Measurements from ENCODE around the gene SRSF7. TPM values are rescaled to one million over a fixed set of nuclear protein-coding genes. Genes with fewer than 3 reads are reported as not detected.
"Not testable (repeated sequence)": the region's sequence is repeated elsewhere in the genome, so short reads cannot be mapped to it uniquely, and the experiment has no call there.

The SRSF7 gene
- polyA plus RNA-seq, 4 donors = 235 to 287 (median 243) TPM

DNA sequence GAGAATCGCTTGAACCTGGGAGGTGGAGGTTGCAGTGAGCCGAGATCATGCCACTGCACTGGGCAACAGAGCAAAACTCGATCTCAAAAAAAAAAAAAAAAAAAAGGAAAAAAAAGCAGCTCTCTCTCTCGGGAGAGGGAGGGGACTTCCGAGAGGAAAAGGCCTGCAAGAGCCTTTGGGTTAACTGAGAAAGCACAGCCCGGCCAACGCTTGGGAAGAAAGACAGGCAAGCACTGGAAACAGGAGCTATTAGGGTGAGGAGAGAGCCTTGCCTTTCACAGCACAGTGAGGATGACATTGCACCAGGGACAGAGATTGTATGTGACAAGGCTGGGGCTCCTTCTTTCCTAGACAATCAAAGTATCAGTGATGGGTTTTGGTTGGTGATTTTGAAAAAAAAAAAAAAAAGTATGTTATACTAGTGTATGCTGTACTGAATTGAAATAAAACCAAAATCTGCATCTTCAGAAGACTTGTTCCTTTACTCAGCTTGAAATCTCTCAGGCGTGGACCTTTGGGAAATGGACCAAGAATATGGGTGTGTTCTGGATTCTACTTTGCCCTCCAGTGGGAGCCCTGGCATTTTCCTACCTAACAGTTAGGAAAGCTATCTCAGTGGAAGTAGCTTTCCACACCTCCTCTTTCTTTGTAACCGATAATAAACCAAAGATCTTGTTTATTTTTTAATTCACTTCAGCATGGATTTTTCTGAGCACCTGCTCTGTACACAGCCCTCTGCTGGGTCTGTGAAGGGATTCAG lies 16.7 kb downstream of the SRSF7 start:
- DNase-seq (ENCODE audit: low read depth in 4 of 4, low spot score in 3 of 4) = no peak

GRCh38 chr2:38733300-38733971 lies 17.7 kb downstream of the SRSF7 start:
- no peak for DNase-seq (ENCODE audit: low read depth in 4 of 4, low spot score in 3 of 4)

DNA sequence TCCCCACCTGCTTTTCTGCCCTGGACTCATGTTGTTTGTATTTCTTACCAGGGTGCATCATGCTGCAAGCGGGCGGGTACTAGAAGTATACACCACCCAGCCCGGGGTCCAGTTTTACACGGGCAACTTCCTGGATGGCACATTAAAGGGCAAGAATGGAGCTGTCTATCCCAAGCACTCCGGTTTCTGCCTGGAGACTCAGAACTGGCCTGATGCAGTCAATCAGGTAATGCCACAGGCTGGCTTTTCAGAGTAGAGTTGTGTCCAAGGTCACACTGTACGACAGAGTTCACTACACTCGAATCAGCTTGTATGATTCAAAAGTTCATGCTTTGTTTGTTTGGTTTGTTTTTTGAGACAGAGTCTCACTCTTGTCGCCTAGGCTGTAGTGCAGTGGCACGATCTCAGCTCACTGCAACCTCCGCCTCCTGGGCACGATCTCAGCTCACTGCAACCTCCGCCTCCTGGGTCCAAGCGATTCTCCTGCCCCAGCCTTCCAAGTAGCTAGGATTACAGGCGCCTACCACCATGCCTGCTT lies 19.4 kb downstream of the SRSF7 start:
- no peak for DNase-seq (ENCODE audit: low read depth in 4 of 4, low spot score in 3 of 4)

DNA sequence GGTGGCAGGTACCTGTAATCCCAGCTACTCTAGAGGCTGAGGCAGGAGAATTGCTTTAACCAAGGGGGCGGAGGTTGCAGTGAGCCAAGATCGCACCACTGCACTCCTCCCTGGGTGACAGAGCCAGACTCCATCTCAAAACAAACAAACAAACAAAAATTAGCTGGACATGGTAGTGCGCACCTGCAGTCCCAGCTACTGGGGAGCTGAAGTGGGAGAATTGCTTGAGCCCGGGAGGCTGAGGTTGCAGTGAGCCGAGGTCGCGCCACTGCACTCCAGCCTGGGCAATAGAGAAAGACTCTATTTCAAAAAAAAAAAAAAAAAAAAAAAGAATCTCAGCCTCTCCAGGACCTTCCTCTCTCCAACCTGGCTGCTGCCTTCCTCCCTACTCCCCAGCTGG lies 20.1 kb downstream of the SRSF7 start:
- DNase-seq (ENCODE audit: low read depth in 4 of 4, low spot score in 3 of 4) = no peak

DNA sequence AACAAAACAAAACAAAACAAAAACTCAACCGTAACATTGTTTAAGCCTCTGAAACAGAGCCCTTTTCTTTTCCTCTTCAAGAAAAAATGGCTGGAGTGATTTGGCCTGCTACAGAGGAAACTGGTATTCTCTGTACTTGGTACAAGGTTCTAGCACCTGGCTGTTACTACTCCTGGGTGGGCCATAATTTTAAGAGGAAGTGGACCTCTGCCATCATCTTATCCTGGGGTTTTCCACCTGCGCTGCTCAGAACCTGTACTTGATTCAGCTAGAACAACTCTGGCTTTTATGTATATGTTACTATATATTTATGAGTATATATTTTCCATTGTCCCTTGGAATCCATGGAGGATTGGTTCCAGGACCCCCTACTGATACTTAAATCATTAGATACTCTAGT lies 22.5 kb downstream of the SRSF7 start:
- no peak for DNase-seq (ENCODE audit: low read depth in 4 of 4, low spot score in 3 of 4)

- no peak for DNase-seq (ENCODE audit: low read depth in 4 of 4, low spot score in 3 of 4)
Measured at GRCh38 chr2:38727661-38728060, 23.5 kb downstream of the SRSF7 start.

- DNase-seq (ENCODE audit: low read depth in 4 of 4, low spot score in 3 of 4) = no peak
Measured at GRCh38 chr2:38723173-38723572, 28.0 kb downstream of the SRSF7 start.

GRCh38 chr2:38722271-38723061 lies 28.7 kb downstream of the SRSF7 start:
- no peak for DNase-seq (ENCODE audit: low read depth in 4 of 4, low spot score in 3 of 4)

- DNase-seq (ENCODE audit: low read depth in 4 of 4, low spot score in 3 of 4) = no peak
Measured at GRCh38 chr2:38720613-38721241, 30.4 kb downstream of the SRSF7 start.

- DNase-seq (ENCODE audit: low read depth in 4 of 4, low spot score in 3 of 4) = no peak
Measured at GRCh38 chr2:38719706-38720105, 31.5 kb downstream of the SRSF7 start.

DNA sequence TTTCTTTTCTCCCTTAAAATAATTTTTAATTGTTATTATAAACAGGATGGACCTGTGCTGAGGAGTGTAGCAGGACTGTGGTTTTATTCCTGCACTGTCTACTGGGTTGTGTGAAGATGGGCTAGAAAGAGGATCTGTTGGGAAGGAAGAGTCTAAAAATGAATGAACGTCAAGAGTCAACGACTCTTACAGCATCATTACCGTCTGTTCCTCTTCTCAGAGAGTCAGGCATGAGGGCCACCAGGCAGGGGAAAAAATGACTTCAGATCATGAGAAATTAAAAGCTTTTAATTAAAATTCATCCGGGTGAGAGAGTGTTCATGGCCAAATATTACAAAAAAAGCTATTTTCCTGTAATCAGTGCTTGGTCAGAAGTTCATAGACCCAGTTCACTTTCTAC lies 32.6 kb downstream of the SRSF7 start:
- no peak for DNase-seq (ENCODE audit: low read depth in 4 of 4, low spot score in 3 of 4)

GRCh38 chr2:38716185-38716584 lies 35.0 kb downstream of the SRSF7 start:
- DNase-seq (ENCODE audit: low read depth in 4 of 4, low spot score in 3 of 4) = no peak

- DNase-seq (ENCODE audit: low read depth in 4 of 4, low spot score in 3 of 4) = not testable (repeated sequence)
Measured at GRCh38 chr2:38714941-38715340, 36.2 kb downstream of the SRSF7 start.

GRCh38 chr2:38713338-38713737 lies 37.8 kb downstream of the SRSF7 start:
- no peak for DNase-seq (ENCODE audit: low read depth in 4 of 4, low spot score in 3 of 4)

- DNase-seq (ENCODE audit: low read depth in 4 of 4, low spot score in 3 of 4) = no peak
Measured at GRCh38 chr2:38712871-38713270, 38.3 kb downstream of the SRSF7 start.

GRCh38 chr2:38712413-38712812 lies 38.7 kb downstream of the SRSF7 start:
- DNase-seq (ENCODE audit: low read depth in 4 of 4, low spot score in 3 of 4) = no peak

DNA sequence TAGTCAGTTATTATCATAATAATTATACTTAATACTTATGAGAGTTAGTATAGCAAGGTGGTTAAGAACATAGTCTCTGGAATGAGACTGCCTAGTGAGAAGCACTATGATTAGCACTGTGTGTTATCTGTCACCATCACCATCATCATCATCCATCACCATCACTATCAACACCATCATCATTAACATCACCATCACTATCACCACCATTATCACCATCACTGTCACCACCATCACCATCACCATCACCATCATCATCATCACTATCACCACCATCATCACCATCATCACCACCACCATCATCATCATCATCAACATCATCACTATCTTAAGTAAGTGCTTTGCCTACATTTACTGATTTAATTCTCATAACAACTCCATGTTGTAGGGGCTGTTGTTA lies 39.6 kb downstream of the SRSF7 start:
- DNase-seq (ENCODE audit: low read depth in 4 of 4, low spot score in 3 of 4) = no peak

DNA sequence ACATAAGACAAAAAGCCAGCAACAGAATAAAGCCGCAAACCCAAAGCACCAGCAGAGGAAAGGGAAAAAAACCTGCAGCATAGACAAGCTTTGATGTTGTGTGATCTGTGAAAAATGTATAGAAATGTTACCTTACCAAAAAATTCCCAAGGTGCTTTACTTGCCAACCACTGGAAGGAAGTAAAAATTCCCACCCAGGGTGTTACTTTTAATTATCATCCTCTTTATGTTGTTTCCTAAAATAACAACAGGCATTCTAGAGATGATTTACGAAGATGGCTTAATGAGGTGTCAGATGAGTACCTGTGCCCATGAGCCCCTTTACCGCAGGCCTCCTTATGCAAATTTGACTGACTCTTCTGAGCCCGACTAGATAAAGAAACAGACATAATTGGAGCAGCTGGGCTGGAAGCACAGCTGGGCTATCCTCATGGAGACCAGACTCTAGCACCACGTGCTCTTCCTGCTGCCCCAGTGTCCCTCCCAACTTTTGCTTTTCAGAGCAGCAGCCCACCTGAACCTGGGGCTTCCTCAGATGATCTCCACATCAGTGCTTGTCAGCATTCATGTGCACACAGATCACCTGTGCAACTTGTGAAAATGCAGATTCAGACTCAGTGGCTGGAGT lies 41.5 kb downstream of the SRSF7 start:
- DNase-seq (ENCODE audit: low read depth in 4 of 4, low spot score in 3 of 4) = no peak

GRCh38 chr2:38708900-38709566 lies 42.1 kb downstream of the SRSF7 start:
- no peak for DNase-seq (ENCODE audit: low read depth in 4 of 4, low spot score in 3 of 4)

GRCh38 chr2:38708491-38708890 lies 42.7 kb downstream of the SRSF7 start:
- not testable (repeated sequence) for DNase-seq (ENCODE audit: low read depth in 4 of 4, low spot score in 3 of 4)
